Stimulated activated CD4-positive, alpha-beta T cell treated with anti-CD3 and anti-CD28 coated beads, Interleukin-2, amount 100 ng/mL, for 48 hours (primary cell): ENCODE measurements around the gene EPO.
A peak's percentile ranks its signal among the peaks of the same experiment; 100 is the strongest.
"Not testable (repeated sequence)": the region's sequence is repeated elsewhere in the genome, so short reads cannot be mapped to it uniquely, and the experiment has no call there.

ENCODE experiments used
- DNase-seq, 2 donors: peaks; one replicate each; pipeline ENCODE4 v3.0.0-alpha.2; 2020

Gene EPO

GRCh38 chr7:100744605-100745004 is 24.3 kb downstream of the EPO start:
- no peak for DNase-seq

DNA sequence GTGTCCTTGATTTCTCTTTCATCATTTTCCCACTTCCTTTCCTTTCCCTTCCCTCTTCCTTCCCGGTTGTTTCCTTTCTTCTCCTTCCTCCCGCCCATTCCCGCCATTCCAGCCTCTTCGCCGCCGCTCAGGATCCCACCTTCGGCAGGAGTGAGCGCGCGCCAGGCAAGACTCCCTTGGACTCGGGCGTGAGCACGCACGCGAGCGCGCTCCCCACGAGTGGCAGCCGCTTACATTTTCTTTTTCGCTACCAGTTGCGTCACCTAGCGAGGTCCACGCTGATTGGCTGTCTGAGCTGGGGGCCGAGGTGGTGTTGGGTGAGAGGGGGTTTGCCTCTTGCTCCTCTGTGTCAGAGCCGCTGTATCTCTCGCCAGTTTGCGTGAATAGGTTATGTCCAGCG is 24.9 kb downstream of the EPO start:
- peak in 1 of 2 donors; percentile 3 for DNase-seq

DNA sequence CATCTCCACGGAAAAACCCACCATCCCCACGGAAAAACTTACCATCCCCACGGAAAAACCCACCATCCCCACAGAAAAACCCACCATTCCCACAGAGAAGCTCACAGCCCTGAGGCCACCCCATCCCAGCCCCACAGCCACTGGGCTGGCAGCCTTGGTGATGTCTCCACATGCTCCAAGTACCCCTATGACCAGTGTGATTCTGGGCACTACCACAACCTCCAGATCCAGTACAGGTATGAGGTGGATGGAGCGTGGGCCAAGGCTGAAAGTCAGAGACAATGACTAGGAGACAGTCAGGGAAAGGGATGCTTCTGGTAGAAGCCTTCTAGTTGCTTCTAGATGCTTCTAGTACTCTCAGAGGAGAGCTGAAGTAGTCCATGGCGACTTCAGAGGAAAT is 32.7 kb downstream of the EPO start:
- DNase-seq = no peak

GRCh38 chr7:100753750-100754149 is 33.5 kb downstream of the EPO start:
- DNase-seq = no peak

- no peak for DNase-seq
These were observed 39.3 kb downstream of the EPO start for GRCh38 chr7:100759357-100760171.

DNA sequence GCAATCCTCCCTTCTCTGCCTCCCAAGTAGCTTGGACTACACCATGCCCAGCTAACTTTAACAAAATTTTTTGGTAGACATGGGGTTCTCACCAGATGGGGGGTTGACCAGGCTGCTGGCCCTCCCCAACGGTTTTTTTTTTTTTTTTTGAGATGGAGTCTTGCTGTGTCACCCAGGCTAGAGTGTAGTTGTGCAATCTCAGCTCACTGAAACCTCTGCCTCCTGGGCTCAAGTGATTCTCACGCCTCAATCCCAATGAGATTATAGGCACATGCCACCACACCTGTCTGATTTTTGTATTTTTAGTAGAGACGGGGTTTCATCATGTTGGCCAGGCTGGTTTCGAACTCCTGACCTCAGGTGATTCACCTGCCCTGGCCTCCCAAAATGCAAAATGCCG is 42.6 kb downstream of the EPO start:
- DNase-seq = not testable (repeated sequence)

DNA sequence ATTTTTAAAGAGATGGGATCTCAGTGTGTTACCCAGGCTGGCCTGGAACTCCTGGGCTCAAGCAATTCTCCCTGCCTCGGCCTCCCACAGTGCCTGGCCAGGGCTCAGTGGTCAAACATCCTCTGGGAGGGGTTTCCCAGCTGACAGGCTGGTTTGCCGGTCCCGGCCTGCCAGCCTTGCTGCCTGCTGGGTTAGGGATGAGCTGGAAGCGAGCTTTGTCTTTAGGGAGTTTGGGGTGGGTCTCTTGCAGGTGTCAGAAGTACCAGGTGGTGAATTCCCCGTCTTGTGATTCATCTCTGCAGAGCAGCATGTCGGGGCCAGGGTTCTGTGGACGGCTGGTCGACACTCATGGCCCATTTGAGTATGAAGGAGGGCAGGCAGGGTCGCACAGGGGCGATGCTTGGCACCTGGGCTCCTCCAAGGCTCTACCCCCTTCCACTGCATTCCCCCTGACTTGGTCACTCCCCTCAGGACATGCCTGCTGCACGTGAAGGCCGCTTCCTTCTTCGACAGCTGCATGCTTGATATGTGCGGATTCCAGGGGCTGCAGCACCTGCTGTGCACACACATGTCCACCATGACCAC is 43.4 kb downstream of the EPO start:
- no peak for DNase-seq

DNA sequence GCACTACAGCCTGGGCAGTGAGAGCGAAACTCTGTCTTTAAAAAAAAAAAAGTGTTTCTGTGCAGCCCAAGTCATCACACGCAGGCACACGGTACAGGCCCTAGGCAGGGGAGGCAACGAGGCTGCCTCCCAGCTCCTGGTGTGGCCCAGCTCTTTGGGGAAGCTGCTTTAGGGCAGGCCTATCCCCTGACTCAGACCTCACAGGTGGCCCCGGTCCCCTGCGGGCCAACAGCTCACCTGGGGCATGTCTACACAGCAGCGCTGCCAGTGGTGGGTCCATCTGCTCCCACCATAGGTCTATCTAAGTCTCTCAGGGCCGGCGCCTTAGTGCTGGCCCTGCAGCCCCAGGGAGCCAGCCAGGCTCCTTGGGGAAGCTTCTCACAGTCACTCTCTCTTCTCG is 44.6 kb downstream of the EPO start:
- no peak for DNase-seq

DNA sequence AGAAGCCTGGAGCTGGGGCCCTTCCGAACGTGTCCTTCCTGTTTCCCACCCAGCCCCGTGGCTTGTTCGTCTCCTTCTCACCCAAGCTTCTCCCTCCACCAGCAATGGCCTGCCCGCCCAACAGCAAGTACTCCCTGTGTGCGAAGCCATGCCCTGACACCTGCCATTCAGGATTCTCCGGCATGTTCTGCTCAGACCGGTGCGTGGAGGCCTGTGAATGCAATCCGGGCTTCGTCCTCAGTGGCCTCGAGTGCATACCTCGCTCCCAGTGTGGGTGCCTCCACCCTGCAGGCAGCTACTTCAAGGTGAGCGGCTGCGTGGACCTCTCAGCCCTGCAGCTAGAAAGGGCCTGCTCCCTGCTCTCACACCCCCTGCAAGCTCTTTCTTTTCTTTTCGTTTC is 45.0 kb downstream of the EPO start:
- no peak for DNase-seq

DNA sequence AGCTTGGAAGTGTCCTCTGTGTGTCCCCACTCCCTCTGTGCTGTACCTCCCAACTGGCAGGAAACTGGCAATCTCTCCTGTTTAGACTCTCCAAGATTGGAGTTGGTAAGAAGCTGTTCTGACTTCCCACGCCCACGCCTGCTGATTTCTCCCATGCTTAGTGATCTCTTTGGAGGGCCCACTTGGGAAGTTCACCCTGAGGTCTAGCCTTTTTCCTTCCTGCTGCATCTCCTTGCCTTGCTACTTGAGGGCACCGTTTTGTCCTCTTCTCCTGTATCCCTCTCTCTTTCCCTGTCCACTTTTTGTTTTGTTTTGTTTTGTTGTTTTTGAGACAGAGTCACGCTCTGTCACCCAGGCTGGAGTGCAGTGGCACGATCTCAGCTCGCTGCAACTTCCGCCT is 48.5 kb downstream of the EPO start:
- DNase-seq = no peak
